Esophagus squamous epithelium (tissue), 5 donors: ENCODE results near the gene TBC1D1. TPM values are rescaled to one million over a fixed set of nuclear protein-coding genes. Genes with fewer than 3 reads are reported as not detected.
A peak's percentile ranks its signal among the peaks of the same experiment; 100 is the strongest.

Source experiments
- DNase-seq: peaks from one replicate; lab custom pipeline; 2025; lab: John Stamatoyannopoulos, UW
- H3K27ac ChIP-seq, 4 donors: fragments of 200-600 bp; sonication (generic); one replicate each; pipeline ENCODE4 v1.5.1; 2016 to 2019; ENCODE audit warnings: mild to moderate bottlenecking in 1 of 4
- H3K27me3 ChIP-seq, 4 donors: fragments of 200-600 bp; sonication (generic); 1 replicate in 3 of 4; 2 replicates in 1 of 4; pipeline versions ENCODE4 v1.5.1 to v1.6.0; 2017 to 2021; ENCODE audit warnings: antibody characterized with exemption in 1 of 4
- H3K36me3 ChIP-seq, 3 donors: fragments of 200-600 bp; sonication (generic); one replicate each; pipeline ENCODE4 v1.5.1; 2016 to 2019
- H3K4me1 ChIP-seq, 3 donors: fragments of 200-600 bp; sonication (generic); one replicate each; pipeline ENCODE4 v1.5.1; 2017 to 2019
- H3K4me3 ChIP-seq, 4 donors: fragments of 200-600 bp; sonication (generic); 1 replicate in 3 of 4; 2 replicates in 1 of 4; pipeline ENCODE4 v1.5.1; 2016 to 2019; ENCODE audit warnings: mild to moderate bottlenecking in 2 of 4, moderate library complexity in 1 of 4
- H3K9me3 ChIP-seq, 3 donors: fragments of 200-600 bp; sonication (generic); one replicate each; pipeline ENCODE4 v1.5.1; 2016 to 2019
- CTCF ChIP-seq, 6 experiments: fragments of 450-650 bp in 4 of 6; fragments of 200-600 bp in 2 of 6; sonication (generic) in 2 of 6; IDR thresholded peaks; one replicate each; pipeline ENCODE4 v1.5.1; 2016 to 2019; ENCODE audit warnings: antibody characterized with exemption in 6 of 6, mild to moderate bottlenecking in 4 of 6, moderate library complexity in 4 of 6
- POLR2A ChIP-seq, 4 donors: fragments of 450-650 bp; IDR thresholded peaks; one replicate each; pipeline ENCODE4 v1.6.1; 2017; ENCODE audit warnings: antibody characterized with exemption in 4 of 4, mild to moderate bottlenecking in 4 of 4, moderate library complexity in 3 of 4
- WGBS, 2 donors: methylation state at CpG; one replicate each; pipeline ENCODE4 v1.1.5; 2018; 5-methylcytosine and 5-hydroxymethylcytosine counted together
- intact Hi-C: fragments of 100-400 bp; cut with DNase I; formaldehyde crosslinking; loops from one replicate; pipeline ENCODE4 v1.15.0; 2022
- total RNA-seq, 4 donors: library from RNA; depleted of rRNA; stranded (reverse); fragments of >200 nt; gene quantifications; one replicate each; pipeline ENCODE4 v1.1.0, GENCODE V29; 2016
- donor health status: DM: yes; HTN: yes; CAD: no.

Gene TBC1D1
- total RNA-seq, 4 donors from 2014 or later: 6.9 to 44.6 (median 25.6) TPM

GRCh38 chr4:38129460-38130227 lies 238.8 kb downstream of the TBC1D1 start:
- 61 to 72% methylated on average over 7 of the region's 7 CpGs for WGBS, 2 donors
- intact Hi-C loops: no loop called here
- TF ChIP-seq CTCF (IDR thresholded peaks at IDR 0.05): no peak
- TF ChIP-seq POLR2A (IDR thresholded peaks at IDR 0.05): no peak
- Histone ChIP-seq H3K27ac (peak overlapping the region in 3 of 4 donors; percentile 13 to 67 (median 49)), H3K4me3 (no peak overlapping the region), H3K9me3 (no peaks in the 10 kb centered on the region), H3K4me1 (peaks cover 16 to 38% (median 21%) of the 10 kb centered on the region in 3 donors), H3K27me3 (no peaks in the 10 kb centered on the region), H3K36me3 (peaks cover 0 to 32% (median 4%) of the 10 kb centered on the region in 3 donors)
- DNase-seq: no peak

- WGBS, 2 donors: 67 to 78% methylated on average over 3 of the region's 3 CpGs
- intact Hi-C loops: no loop called here
- Histone ChIP-seq H3K36me3 (peaks cover 0 to 34% (median 0%) of the 10 kb centered on the region in 3 donors), H3K4me1 (peaks cover 16 to 38% (median 21%) of the 10 kb centered on the region in 3 donors), H3K27ac (peak overlapping the region in 1 of 4 donors; percentile 71), H3K9me3 (no peaks in the 10 kb centered on the region), H3K4me3 (no peak overlapping the region), H3K27me3 (no peaks in the 10 kb centered on the region)
- DNase-seq: no peak
- TF ChIP-seq CTCF (IDR thresholded peaks at IDR 0.05) (no peak), POLR2A (IDR thresholded peaks at IDR 0.05) (no peak)
Observed at GRCh38 chr4:38130884-38131283, 240.0 kb downstream of the TBC1D1 start.

- 62 to 77% methylated on average over 10 to 12 of the region's 12 CpGs for WGBS, 2 donors
- intact Hi-C loops: no loop called here
- no peaks in the 10 kb centered on the region for H3K27me3 ChIP-seq
- TF ChIP-seq POLR2A (IDR thresholded peaks at IDR 0.05) (no peak), CTCF (IDR thresholded peaks at IDR 0.05) (no peak)
- no peak for DNase-seq
- H3K9me3 ChIP-seq: no peaks in the 10 kb centered on the region
- H3K36me3 ChIP-seq: peaks cover 0 to 31% (median 0%) of the 10 kb centered on the region in 3 donors
- H3K4me1 ChIP-seq: peaks cover 16 to 38% (median 21%) of the 10 kb centered on the region in 3 donors
- H3K4me3 ChIP-seq: no peak overlapping the region
- H3K27ac ChIP-seq: peak overlapping the region in 3 of 4 donors; percentile 56 to 71 (median 58)
Observed at GRCh38 chr4:38131371-38132091, 240.6 kb downstream of the TBC1D1 start.

GRCh38 chr4:38132107-38132673 lies 241.3 kb downstream of the TBC1D1 start:
- WGBS, 2 donors: 37 to 47% methylated on average over 8 of the region's 8 CpGs
- Histone ChIP-seq H3K4me1 (peaks cover 16 to 38% (median 21%) of the 10 kb centered on the region in 3 donors), H3K4me3 (peak overlapping the region in 1 of 4 donors; percentile 13), H3K36me3 (peaks cover 0 to 35% (median 0%) of the 10 kb centered on the region in 3 donors), H3K27ac (peak overlapping the region in 3 of 4 donors; percentile 56 to 71 (median 58)), H3K9me3 (no peaks in the 10 kb centered on the region), H3K27me3 (no peaks in the 10 kb centered on the region)
- intact Hi-C loops: no loop called here
- DNase-seq: no peak
- peak in 1 of 4 donors; percentile 27 for TF ChIP-seq POLR2A (IDR thresholded peaks at IDR 0.05)
- TF ChIP-seq CTCF (IDR thresholded peaks at IDR 0.05): no peak
